GM12878 (cell line): ENCODE data around the gene SESN1. TPM values are rescaled to one million over a fixed set of nuclear protein-coding genes. Genes with fewer than 3 reads are reported as not detected.

Source experiments
- ATAC-seq: fragments of 200-7000 bp; cut with Tn5 transposase; 3 replicates; pipeline ENCODE4 v1.9.1; 2020; ENCODE audit warnings: mild to moderate bottlenecking, moderate library complexity
- BruUV-seq: library from RNA; stranded (reverse); fragments of 400-500 nt; replicated peaks from 2 replicates; lab custom pipeline; 2021; lab: Mats Ljungman, UMichigan
- CTCF ChIA-PET: fragments of 300-600 bp; sonication (Branson Sonifier 250); formaldehyde crosslinking; extraction: SDS; loops from one replicate; lab custom pipeline; 2021; ENCODE audit warnings: inconsistent platforms; lab: Yijun Ruan, JAX
- POLR2A ChIA-PET: fragments of 350-600 bp; formaldehyde crosslinking; extraction: SDS; loops from one replicate; lab custom pipeline; 2021; ENCODE audit warnings: inconsistent platforms; lab: Charles Lee
- RAD21 ChIA-PET: fragments of 300-600 bp; sonication (Branson Sonifier 250); formaldehyde crosslinking; loops from one replicate; lab custom pipeline; 2023; ENCODE audit warnings: antibody characterized with exemption; ENCODE audit not compliant: unreplicated experiment; lab: Charles Lee
- SMC1A ChIA-PET: fragments of 300-600 bp; sonication (Branson Sonifier 250); formaldehyde crosslinking; loops from one replicate; lab custom pipeline; 2023; ENCODE audit not compliant: unreplicated experiment, uncharacterized antibody; lab: Charles Lee
- DNase-seq: peaks from one replicate; pipeline ENCODE4 v3.0.0-alpha.2; 2011; ENCODE audit warnings: low read depth, low spot score
- FAIRE-seq: peaks from 3 replicates; lab custom pipeline; 2011; peaks lifted over from hg19 to GRCh38; lab: Jason Lieb, UNC
- H2AFZ ChIP-seq: 2 replicates; pipeline ENCODE4 v1.6.0; 2011; ENCODE audit warnings: low read depth, low read length, control low read depth; ENCODE audit not compliant: control insufficient read depth
- H3K27ac ChIP-seq: 2 replicates; pipeline ENCODE4 v1.5.1; 2011; ENCODE audit warnings: control low read depth; ENCODE audit not compliant: control insufficient read depth, insufficient read depth
- H3K27me3 ChIP-seq, 2 experiments: replicated peaks in 1 of 2; 2 replicates each; pipeline versions ENCODE4 v1.6.0 to v1.6.1; 2011; ENCODE audit warnings: low read length in 1 of 2; ENCODE audit not compliant: control insufficient read depth in 2 of 2, insufficient read depth in 2 of 2
- H3K36me3 ChIP-seq, 2 experiments: 2 replicates each; pipeline ENCODE4 v1.5.1; 2011; ENCODE audit warnings: low read length in 1 of 2; ENCODE audit not compliant: control insufficient read depth in 2 of 2, insufficient read depth in 2 of 2
- H3K4me1 ChIP-seq: 2 replicates; pipeline ENCODE4 v1.6.1; 2011; ENCODE audit warnings: mild to moderate bottlenecking, low read length, moderate library complexity, mixed read lengths; ENCODE audit not compliant: control insufficient read depth, insufficient read depth
- H3K4me2 ChIP-seq: 2 replicates; pipeline ENCODE4 v1.6.0; 2011; ENCODE audit warnings: control low read depth; ENCODE audit not compliant: control insufficient read depth, insufficient read depth
- H3K4me3 ChIP-seq: fragments of 200-600 bp; sonication (generic); 2 replicates; pipeline ENCODE4 v1.5.1; 2016
- H3K79me2 ChIP-seq: 2 replicates; pipeline ENCODE4 v1.6.0; 2011; ENCODE audit warnings: low read length; ENCODE audit not compliant: control insufficient read depth, insufficient read depth
- H3K9ac ChIP-seq: 2 replicates; pipeline ENCODE4 v1.8.0; 2011; ENCODE audit warnings: low read length, control low read depth, mixed read lengths; ENCODE audit not compliant: control insufficient read depth, insufficient read depth
- H3K9me3 ChIP-seq: replicated peaks from 3 replicates; pipeline ENCODE4 v1.5.1; 2011; ENCODE audit warnings: mild to moderate bottlenecking, low read length; ENCODE audit not compliant: control insufficient read depth, insufficient read depth
- H4K20me1 ChIP-seq: 2 replicates; pipeline ENCODE4 v1.6.0; 2011; ENCODE audit not compliant: control insufficient read depth, insufficient read depth
- ASH2L ChIP-seq: fragments of 300-600, 200-600 bp; sonication (generic); IDR thresholded peaks from 2 replicates; pipeline ENCODE4 v1.6.1; 2017; ENCODE audit warnings: low read depth, mild to moderate bottlenecking, borderline replicate concordance
- ATF7 ChIP-seq: fragments of 450-650 bp; IDR thresholded peaks from 2 replicates; pipeline ENCODE4 v1.6.1; 2016; ENCODE audit warnings: low read depth, mild to moderate bottlenecking
- BCLAF1 ChIP-seq: fragments of 450-650 bp; IDR thresholded peaks from 2 replicates; pipeline ENCODE4 v1.6.1; 2017; ENCODE audit warnings: antibody characterized with exemption, mild to moderate bottlenecking, moderate library complexity
- CHD1 ChIP-seq: IDR thresholded peaks from 2 replicates; pipeline ENCODE4 v1.6.1; 2012; ENCODE audit warnings: low read depth, low read length, improper control_type of control experiment
- CREB1 ChIP-seq: IDR thresholded peaks from 2 replicates; pipeline ENCODE4 v1.6.1; 2012; ENCODE audit warnings: low read depth, mild to moderate bottlenecking, inconsistent platforms
- EGR1 ChIP-seq, 2 experiments: IDR thresholded peaks; 1 replicate in 1 of 2; 2 replicates in 1 of 2; pipeline ENCODE4 v1.6.1; 2011 to 2012; ENCODE audit warnings: low read depth in 2 of 2, low read length in 2 of 2, borderline replicate concordance in 1 of 2, mild to moderate bottlenecking in 1 of 2, moderate library complexity in 1 of 2
- EZH2 ChIP-seq: IDR thresholded peaks from 2 replicates; pipeline ENCODE4 v1.6.1; 2012; ENCODE audit warnings: low read depth, mild to moderate bottlenecking, control low read depth, inconsistent platforms, low read length, borderline replicate concordance; ENCODE audit not compliant: control insufficient read depth
- FOXK2 ChIP-seq: fragments of 450-650 bp; IDR thresholded peaks from 2 replicates; pipeline ENCODE4 v1.6.1; 2017; ENCODE audit warnings: mild to moderate bottlenecking, moderate library complexity
- MLLT1 ChIP-seq: fragments of 450-650 bp; IDR thresholded peaks from 2 replicates; pipeline ENCODE4 v1.6.1; 2016; ENCODE audit warnings: mild to moderate bottlenecking
- POLR2AphosphoS5 ChIP-seq: IDR thresholded peaks from 2 replicates; pipeline ENCODE4 v1.6.1; 2011; ENCODE audit warnings: mild to moderate bottlenecking, low read length, inconsistent platforms
- SUPT20H ChIP-seq: IDR thresholded peaks from 2 replicates; pipeline ENCODE4 v1.6.1; 2011; ENCODE audit warnings: low read depth, mild to moderate bottlenecking, low read length, moderate library complexity, borderline replicate concordance; ENCODE audit not compliant: control insufficient read depth
- TCF7 ChIP-seq: IDR thresholded peaks from 2 replicates; pipeline ENCODE4 v1.6.1; 2014; ENCODE audit warnings: antibody characterized with exemption, borderline replicate concordance
- YY1 ChIP-seq: IDR thresholded peaks from 2 replicates; pipeline ENCODE4 v1.6.1; 2011; ENCODE audit warnings: low read depth, mild to moderate bottlenecking, low read length
- ZNF207 ChIP-seq: fragments of 450-650 bp; IDR thresholded peaks from 2 replicates; pipeline ENCODE4 v1.6.1; 2014; ENCODE audit warnings: antibody characterized with exemption, mild to moderate bottlenecking, borderline replicate concordance
- ZNF384 ChIP-seq: IDR thresholded peaks from 2 replicates; pipeline ENCODE4 v1.6.1; 2012; ENCODE audit warnings: low read depth, mild to moderate bottlenecking, low read length, improper control_type of control experiment, borderline replicate concordance
- ZNF592 ChIP-seq: fragments of 450-650 bp; IDR thresholded peaks from 2 replicates; pipeline ENCODE4 v1.6.1; 2017; ENCODE audit warnings: mild to moderate bottlenecking, moderate library complexity
- WGBS: methylation state at CpG from one replicate; pipeline ENCODE4 v1.1.6; 2016; ENCODE audit warnings: low lambda C conversion rate; ENCODE audit not compliant: insufficient replicate concordance, insufficient coverage; ENCODE audit errors: missing lambda C conversion rate; 5-methylcytosine and 5-hydroxymethylcytosine counted together
- in situ Hi-C: fragments of 300-500 bp; cut with MboI; formaldehyde crosslinking; loops from 9 replicates; pipeline ENCODE4 v1.14.3; 2018; ENCODE audit warnings: mixed read lengths
- intact Hi-C: fragments of 100-400 bp; cut with micrococcal nuclease; formaldehyde crosslinking; loops from one replicate; pipeline ENCODE4 v1.14.2; 2022; ENCODE audit not compliant: unreplicated experiment
- polyA plus RNA-seq, 11 experiments: library from polyadenylated mRNA; depleted of rRNA in 4 of 11; unstranded in 6 of 11; stranded (reverse) in 5 of 11; fragments of >200 nt; fragmentation: Nextera tagmentation in 4 of 11; fragmentation: Illumina TruSeq in 1 of 11; extraction: Ambion mirVana in 4 of 11; extraction: Trizol in 1 of 11; gene quantifications; 1 replicate in 1 of 11; 2 replicates in 10 of 11; pipeline versions ENCODE4 v1.2.1 to v1.2.3, GENCODE V29; 2011 to 2016; ENCODE audit warnings: inconsistent platforms in 2 of 11, missing spikeins in 2 of 11, low read depth in 1 of 11
- total RNA-seq, 4 experiments: library from RNA; depleted of rRNA in 3 of 4; stranded (reverse); fragments of >200 nt in 3 of 4; fragmentation: Illumina TruSeq in 1 of 4; extraction: Trizol in 1 of 4; gene quantifications; 2 replicates each; pipeline versions ENCODE4 v1.2.1 to v1.2.3, GENCODE V29; 2013 to 2021

Gene SESN1
- total and polyA plus RNA-seq, 10 of the 15 experiments (the other 5 are each of a cell fraction or from before 2014, with no cell fraction given), result 1.3 to 13.0 (median 3.3) TPM

GRCh38 chr6:109029313-109029712, 65.3 kb downstream of the SESN1 start:
- no peak overlapping the region for H3K9ac ChIP-seq
- H3K4me2 ChIP-seq, result no peak overlapping the region
- POLR2A ChIA-PET, result no interaction called here
- DNase-seq, result no peak
- no peak for FAIRE-seq
- ATAC-seq, result no peak
- CTCF ChIA-PET, result no interaction called here
- BruUV-seq, result no TSS peak
- no peak overlapping the region for H3K27ac ChIP-seq
- no peaks in the 10 kb centered on the region for H3K4me1 ChIP-seq
- intact Hi-C loops (no loop called here), in situ Hi-C loops (no loop called here)
- 90% methylated on average over 1 of the region's 1 CpG for WGBS
- peaks cover 0 to 5% of the 10 kb centered on the region in 2 experiments; a peak in 1 of 4 replicates for H3K27me3 ChIP-seq
- no peak overlapping the region for H3K4me3 ChIP-seq
- H3K9me3 ChIP-seq, result no peaks in the 10 kb centered on the region
- no peak overlapping the region for H2AFZ ChIP-seq
- SMC1A ChIA-PET, result interaction anchor here (1.4 kb wide), 1 partner anchor 43 kb away, joined by 3 read pairs; no protein-coding TSS in a partner anchor
- H4K20me1 ChIP-seq, result no peaks in the 10 kb centered on the region; the same call in 1 of the 2 replicates
- H3K36me3 ChIP-seq, result no peaks in the 10 kb centered on the region
- H3K79me2 ChIP-seq, result no peaks in the 10 kb centered on the region
- RAD21 ChIA-PET, result no interaction called here
- TF ChIP-seq SUPT20H (no peak), MLLT1 (no peak), EGR1 (IDR thresholded peaks at IDR 0.05; ENCODE audit: borderline replicate concordance in 1 of 2, low read depth in 2 of 2, low read length in 2 of 2) (no peak), FOXK2 (no peak), ASH2L (no peak), ZNF207 (no peak), CHD1 (no peak), YY1 (no peak), BCLAF1 (no peak), EZH2 (no peak), ZNF592 (no peak), ZNF384 (no peak), ATF7 (no peak), CREB1 (no peak), TCF7 (no peak), POLR2AphosphoS5 (no peak)
